ENCODE results near the gene SDK2.

SDK2 gene

DNA sequence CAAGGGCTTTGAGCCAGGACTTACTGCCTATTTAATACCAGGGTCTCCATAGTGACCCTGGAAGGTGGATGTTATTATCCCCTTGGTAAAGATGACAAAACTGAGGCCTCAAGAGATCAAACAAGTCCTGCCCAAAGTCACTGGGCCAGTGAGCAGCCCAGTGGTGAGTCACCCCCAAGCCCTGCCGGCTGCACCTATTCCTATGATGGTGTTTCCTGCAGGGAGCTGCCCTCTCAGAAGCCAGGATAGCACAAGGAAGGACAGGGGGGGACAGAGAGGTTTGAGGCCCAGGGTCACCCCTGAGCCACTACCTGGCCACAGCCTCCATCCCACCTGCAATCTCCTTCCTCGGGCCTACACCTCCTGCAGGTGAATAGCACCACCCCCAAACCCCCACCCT is 90.9 kb downstream of the SDK2 start:
- no peak for DNase-seq (ENCODE audit: low read depth in 2 of 2)

DNA sequence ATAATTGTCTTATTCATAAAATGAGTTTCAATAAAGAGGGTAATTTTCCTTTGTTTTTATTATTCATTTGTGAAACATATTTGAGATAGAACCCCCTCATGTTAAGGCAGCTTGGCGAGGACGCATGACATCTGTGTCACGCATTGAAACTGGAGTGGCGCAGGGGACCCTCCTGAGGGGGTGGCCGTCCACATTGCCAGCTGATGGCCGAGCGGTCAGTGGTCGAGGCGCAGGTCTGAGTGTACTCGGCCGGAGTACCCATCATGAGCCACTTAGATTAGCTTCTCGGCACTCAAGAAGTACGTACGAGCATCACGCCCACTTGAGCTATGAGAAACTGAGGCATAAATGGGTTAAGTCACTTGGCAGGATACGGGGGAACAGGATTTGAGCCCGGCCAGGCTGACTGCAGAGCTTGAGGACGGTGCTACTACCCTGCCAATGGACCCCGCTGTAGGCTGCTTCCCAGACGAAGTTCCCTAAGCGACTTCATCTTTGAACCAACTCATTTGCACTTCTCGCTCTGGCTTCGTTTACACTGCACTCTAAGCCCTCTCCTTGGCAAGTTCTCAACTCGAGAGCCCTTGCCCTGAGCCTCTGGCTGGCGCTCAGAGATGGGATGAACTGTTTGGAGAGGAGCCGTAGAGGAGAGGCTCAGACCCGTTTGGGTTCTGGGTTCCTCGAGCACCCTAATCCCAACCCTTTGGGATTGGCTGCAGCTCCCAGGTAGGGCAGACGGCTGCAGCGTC is 91.8 kb downstream of the SDK2 start:
- DNase-seq (ENCODE audit: low read depth in 2 of 2), result no peak

- DNase-seq (ENCODE audit: low read depth in 2 of 2), result peak in 1 of 2 donors; percentile 2
These were observed 92.5 kb downstream of the SDK2 start for GRCh38 chr17:73551759-73552158.

GRCh38 chr17:73551144-73551543 is 93.1 kb downstream of the SDK2 start:
- DNase-seq (ENCODE audit: low read depth in 2 of 2), result no peak

DNA sequence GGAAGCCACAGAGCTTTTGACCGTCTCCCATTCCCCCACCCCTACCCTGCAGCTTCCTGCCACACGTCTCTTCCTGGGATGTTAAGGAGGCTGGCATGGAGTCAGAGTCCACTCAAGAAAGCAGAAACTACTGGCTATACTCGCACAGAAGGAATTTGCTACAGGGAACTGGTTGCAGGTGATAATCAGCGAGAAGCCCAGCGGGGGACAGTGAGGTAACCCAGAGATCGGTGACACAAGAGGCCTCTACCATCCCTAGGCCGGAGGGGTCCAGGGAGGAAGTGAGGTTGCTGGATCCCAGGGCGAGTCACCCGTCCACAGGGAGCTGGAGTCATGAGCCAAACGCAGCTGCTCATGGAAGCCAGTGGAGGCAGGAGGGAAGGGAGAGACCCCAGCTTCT is 93.7 kb downstream of the SDK2 start:
- no peak for DNase-seq (ENCODE audit: low read depth in 2 of 2)

DNA sequence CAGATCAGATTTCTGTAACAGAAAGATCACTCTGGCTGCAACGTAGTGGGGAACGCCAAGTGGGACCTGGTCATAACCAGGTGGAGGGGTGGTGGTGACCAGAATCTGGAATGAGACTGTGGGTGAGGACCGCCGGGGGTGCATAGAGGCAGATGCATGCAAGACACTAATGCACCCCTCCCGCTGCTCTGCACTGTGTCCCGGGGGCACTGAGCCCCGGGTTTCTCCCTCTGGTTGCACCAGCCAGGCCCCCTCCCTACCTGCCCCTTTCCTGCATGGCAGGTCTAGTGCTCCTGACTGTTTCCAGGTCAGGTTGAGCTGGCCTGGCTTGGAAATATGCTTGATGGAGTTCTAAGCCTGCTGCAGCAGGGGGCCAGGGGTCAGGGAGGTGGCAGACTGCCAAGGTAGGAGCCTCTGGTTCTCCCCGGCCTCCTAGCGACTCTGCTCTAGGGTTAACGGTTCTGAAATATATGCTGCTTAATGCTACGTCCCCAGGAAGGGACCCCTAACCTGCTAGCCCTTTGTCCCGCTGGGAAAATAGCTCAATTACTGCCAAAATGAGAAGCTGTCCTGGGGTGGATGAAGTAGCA is 94.3 kb downstream of the SDK2 start:
- no peak for DNase-seq (ENCODE audit: low read depth in 2 of 2)

DNA sequence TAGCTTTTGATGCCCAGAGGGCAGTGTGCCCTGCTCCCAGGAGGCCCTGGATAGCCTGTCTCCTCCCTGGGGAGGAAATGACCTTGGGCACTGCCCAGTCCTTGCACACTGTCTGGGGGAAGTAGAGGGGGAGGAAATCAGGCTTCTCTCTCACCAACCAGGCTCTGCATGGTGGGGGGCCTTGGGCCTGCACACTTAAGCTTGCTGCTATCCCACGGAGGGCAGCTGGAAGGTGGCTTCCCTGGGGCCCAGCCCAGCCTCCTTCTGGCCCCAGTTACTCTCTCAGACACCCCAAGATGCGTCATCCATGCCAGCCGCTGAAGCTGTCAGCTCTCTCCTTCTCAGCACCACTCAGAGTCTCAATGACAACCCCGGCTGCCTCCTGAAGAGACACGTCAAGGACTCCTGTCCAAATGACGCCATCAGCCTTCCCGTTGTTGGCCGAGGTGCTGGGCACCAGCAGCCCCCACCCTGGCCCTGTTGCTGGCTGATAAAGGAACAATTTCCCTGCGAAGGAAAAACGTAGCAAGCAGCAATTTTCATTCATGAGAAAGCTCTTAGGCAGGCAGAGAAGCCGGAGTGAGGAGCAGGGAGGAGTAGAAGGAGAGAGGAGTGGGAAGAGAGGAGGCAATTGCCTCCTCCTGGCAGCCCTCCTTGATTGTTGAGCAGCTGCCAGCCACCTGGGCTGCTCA is 95.5 kb downstream of the SDK2 start:
- no peak for DNase-seq (ENCODE audit: low read depth in 2 of 2)

GRCh38 chr17:73547790-73548189 is 96.5 kb downstream of the SDK2 start:
- DNase-seq (ENCODE audit: low read depth in 2 of 2), result no peak

DNA sequence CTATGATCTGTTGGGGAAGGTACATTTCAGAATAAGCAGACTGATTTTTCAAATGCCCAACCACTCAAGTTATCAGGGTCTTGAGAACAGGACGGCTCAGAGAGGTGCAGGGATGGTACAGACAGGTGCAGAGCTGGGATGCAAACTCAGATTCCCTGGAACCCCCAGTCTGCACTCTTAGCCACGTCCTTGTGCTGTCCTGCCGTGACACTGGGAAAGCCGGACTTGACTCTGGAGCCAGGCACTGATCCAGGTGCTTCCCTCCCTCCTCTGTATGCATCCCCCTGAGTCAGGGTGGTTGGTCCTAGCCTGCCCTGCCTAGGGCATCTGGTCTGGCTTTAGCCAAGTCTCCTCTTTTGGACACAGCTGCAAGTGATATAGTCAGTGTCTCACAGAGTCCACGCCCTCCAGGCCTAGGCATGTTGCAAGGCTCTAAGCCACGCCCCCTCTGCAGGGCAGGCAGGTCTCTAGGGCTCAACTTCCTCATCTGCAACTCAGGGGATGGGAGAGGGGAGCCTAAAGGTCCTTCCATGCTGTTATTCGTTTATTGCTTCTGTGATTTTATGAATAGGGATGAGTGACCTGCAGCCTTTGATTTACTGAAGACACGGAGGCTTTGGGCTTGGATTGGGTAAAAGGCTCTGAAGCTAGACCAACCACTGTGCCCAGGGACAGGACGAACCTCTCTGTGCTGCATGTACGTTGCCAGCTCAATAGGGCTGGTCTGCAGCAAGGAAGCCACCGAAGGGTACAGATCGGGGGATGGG is 97.3 kb downstream of the SDK2 start:
- DNase-seq (ENCODE audit: low read depth in 2 of 2), result peak in 1 of 2 donors; percentile 21

DNA sequence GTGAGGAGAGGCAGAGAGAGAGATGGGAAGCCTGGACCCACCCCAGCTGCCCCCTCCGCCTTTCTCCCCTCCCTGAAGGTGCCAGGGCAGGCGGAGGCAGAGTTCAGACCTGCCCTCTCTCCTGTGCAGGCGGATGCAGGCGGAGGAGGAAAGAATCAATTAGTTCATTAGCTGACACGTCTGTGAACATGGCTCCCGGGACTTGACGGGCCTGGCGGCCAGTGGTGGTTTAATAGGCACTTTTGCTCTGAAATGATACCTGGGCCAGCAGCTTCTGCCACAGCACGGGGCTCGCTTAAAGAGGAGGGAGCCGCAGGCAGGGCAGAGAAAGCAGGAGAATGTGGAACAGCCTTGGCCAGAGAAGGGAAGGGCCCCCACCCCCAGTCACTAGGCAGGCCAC is 98.1 kb downstream of the SDK2 start:
- no peak for DNase-seq (ENCODE audit: low read depth in 2 of 2)

DNA sequence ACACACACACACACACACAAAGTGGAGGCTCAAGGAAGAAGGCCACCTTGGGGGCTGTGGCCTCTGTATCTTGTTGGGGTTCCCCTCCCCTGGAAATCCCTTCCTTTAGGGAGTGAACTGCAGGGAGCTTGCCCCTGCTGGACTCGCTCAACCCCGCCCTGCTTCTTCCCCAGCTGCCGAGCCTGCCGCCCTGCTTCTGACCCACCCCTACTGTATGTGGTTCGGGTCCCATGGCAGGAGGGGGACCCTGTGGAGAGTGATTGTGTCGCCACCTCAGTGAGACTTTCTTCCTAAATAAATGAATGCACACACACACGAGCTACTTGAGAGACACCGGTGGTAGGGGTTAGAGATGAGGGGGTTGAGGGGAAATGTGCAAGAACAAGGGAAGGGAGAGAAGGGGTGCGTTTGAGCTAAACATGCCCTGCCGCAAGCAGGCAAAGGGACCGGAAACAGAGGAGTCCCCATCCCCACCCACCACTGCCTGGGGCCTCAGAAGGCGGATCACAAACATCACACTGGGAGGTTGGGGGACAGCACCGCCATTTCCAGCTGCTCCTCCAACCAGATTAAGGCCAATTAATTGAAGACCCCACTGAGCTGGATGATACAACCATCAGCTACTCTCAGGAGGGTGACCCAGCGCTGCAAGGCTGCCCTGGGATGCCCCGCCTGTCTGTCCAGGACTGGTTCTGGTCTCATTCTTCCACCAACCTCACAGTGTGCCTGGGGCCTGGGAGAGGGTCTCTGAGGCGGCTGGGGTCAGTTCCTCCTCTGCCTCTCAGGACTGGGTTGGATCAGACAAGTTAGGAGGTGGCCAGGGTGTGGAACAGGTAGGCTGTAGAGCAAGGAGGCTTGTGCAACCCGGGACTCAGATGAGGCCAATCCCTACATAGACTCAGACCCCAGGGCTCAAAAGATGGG is 98.9 kb downstream of the SDK2 start:
- DNase-seq (ENCODE audit: low read depth in 2 of 2), result no peak

- DNase-seq (ENCODE audit: low read depth in 2 of 2), result no peak
These were observed 99.9 kb downstream of the SDK2 start for GRCh38 chr17:73544333-73544732.

DNA sequence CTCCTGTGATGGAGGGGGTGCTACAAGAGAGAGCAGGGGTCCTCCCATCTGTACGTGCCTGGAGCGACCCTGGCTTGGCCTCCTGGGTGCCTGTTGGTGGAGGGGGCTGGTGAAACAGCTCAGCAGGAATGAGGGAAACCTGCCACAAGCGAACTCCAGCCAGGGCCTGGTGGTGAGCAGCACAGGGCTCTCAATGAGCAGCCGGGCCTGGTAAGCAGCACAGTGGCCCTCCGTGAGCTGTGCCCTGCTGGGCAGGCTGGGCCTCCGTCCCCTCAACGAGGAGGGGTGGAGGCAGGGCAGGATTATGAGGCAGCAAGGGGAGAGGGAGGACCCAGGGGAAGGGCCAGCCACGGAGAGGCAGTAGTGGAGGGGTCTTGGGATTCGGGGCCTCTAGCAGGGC is 101.9 kb downstream of the SDK2 start:
- no peak for DNase-seq (ENCODE audit: low read depth in 2 of 2)

GRCh38 chr17:73541561-73541981 is 102.7 kb downstream of the SDK2 start:
- no peak for DNase-seq (ENCODE audit: low read depth in 2 of 2)

DNA sequence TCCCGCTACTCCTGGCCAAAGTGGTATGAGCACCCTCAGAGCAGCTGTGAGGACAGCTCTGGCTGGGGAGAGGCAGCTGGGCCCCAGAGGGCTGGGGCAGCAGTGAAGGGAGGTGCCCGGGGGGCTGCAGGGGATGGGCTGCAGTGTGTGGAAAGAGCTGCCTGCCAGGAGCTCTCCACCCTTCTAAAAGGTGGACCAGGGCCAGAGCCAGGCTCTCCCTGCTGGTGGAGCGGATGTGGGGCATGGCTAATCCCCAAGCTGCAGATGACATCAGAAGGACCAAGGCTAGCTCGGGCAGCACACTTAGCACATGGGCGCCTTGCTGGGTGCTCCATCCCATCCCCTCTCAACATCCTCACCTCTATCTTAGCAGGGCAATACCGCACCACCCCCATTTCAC is 103.1 kb downstream of the SDK2 start:
- no peak for DNase-seq (ENCODE audit: low read depth in 2 of 2)

GRCh38 chr17:73539166-73539565 is 105.1 kb downstream of the SDK2 start:
- DNase-seq (ENCODE audit: low read depth in 2 of 2), result no peak

GRCh38 chr17:73538445-73538844 is 105.8 kb downstream of the SDK2 start:
- DNase-seq (ENCODE audit: low read depth in 2 of 2), result no peak

DNA sequence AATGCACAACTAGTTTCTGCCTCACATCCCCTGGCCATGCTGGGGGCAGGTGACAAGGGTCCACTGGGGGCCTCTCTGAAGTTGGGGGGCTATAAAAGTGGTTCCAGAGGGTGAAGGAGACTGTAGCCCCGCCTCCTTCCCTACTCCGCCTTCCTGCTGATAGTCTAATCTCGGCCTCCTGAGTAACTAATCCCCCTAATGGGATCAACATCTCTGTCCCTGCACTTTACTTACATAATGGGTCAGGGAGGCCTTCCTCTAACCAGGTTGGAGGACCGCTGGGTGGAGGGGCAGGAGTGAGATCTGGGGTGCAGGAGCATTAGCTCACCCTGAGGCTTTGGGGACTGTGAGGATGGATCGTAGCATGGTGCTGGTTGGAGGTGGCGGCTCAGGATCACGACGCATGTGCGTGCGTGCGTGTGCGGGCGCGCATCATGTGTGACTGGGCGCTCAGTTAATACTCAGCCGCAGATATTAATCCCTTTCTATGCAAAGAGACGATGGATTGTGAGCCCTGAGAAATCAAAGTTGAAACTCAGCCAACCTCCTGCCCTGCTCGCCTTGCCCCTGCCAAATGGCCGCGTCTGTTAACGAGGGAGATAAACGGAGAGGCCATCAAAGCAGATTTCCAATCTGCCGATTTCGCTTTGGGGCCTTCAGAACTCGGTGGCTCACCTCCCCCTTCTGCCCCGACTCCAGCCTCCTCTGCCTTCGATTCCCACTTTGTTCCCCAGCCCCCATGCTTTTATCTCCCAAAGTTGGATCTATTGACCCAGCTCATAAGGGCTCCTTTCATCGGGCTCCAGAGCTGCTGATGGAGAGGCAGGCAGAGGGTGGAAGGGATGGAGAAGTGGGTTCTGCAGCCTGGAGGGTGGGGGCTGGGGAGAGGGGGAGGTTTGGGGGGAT is 107.3 kb downstream of the SDK2 start:
- no peak for DNase-seq (ENCODE audit: low read depth in 2 of 2)

GRCh38 chr17:73535746-73536145 is 108.5 kb downstream of the SDK2 start:
- no peak for DNase-seq (ENCODE audit: low read depth in 2 of 2)

GRCh38 chr17:73534209-73534909 is 109.9 kb downstream of the SDK2 start:
- no peak for DNase-seq (ENCODE audit: low read depth in 2 of 2)

Measured in stimulated activated CD8-positive, alpha-beta memory T cell treated with anti-CD3 and anti-CD28 coated beads, Interleukin-2, amount 100 ng/mL, for 48 hours (primary cell).